DOHH2 (cell line): Measurements from ENCODE around the gene DNASE2B.

ENCODE experiments used
- H3F3A ChIP-seq: fragments of 200-600 bp; sonication (generic), shearing (Covaris generic); 2 replicates; pipeline ENCODE4 v1.6.0; 2016; ENCODE audit warnings: antibody characterized with exemption, mild to moderate bottlenecking; ENCODE audit not compliant: control insufficient read depth, insufficient read depth
- H3K27ac ChIP-seq: fragments of 200-600 bp; sonication (generic); 2 replicates; pipeline ENCODE4 v1.5.1; 2014; ENCODE audit warnings: low read depth, mild to moderate bottlenecking, low read length, moderate library complexity
- H3K27me3 ChIP-seq: fragments of 200-600 bp; sonication (generic); 2 replicates; pipeline ENCODE4 v1.6.1; 2014; ENCODE audit warnings: mild to moderate bottlenecking, low read length, mixed read lengths; ENCODE audit not compliant: control insufficient read depth
- H3K36me3 ChIP-seq: fragments of 200-600 bp; sonication (generic); 2 replicates; pipeline ENCODE4 v1.6.1; 2014; ENCODE audit warnings: mild to moderate bottlenecking, low read length, moderate library complexity, mixed read lengths; ENCODE audit not compliant: control insufficient read depth
- H3K4me1 ChIP-seq: fragments of 200-600 bp; sonication (generic); 2 replicates; pipeline ENCODE4 v1.6.1; 2014; ENCODE audit warnings: mild to moderate bottlenecking, low read length, mixed read lengths; ENCODE audit not compliant: control insufficient read depth
- H3K4me2 ChIP-seq: fragments of 200-600 bp; sonication (generic); 2 replicates; pipeline ENCODE4 v1.6.0; 2014; ENCODE audit warnings: mild to moderate bottlenecking, low read length, moderate library complexity
- H3K4me3 ChIP-seq: fragments of 200-600 bp; sonication (generic); 2 replicates; pipeline ENCODE4 v1.5.1; 2014; ENCODE audit warnings: mild to moderate bottlenecking, low read length, mixed read lengths
- H3K79me2 ChIP-seq: fragments of 200-600 bp; sonication (generic); 2 replicates; pipeline ENCODE4 v1.6.1; 2014; ENCODE audit warnings: mild to moderate bottlenecking, low read length, mixed read lengths; ENCODE audit not compliant: control insufficient read depth
- H3K9me2 ChIP-seq: fragments of 200-600 bp; sonication (generic); replicated peaks from 2 replicates; pipeline ENCODE4 v1.6.1; 2014; ENCODE audit warnings: mild to moderate bottlenecking, low read length, mixed read lengths; ENCODE audit not compliant: control insufficient read depth
- H3K9me3 ChIP-seq: fragments of 200-600 bp; sonication (generic); 2 replicates; pipeline ENCODE4 v1.6.1; 2014; ENCODE audit warnings: antibody characterized with exemption, low read length, mixed read lengths; ENCODE audit not compliant: control insufficient read depth, insufficient read depth
- H4K20me1 ChIP-seq: fragments of 200-600 bp; sonication (generic); 2 replicates; pipeline ENCODE4 v1.6.0; 2014; ENCODE audit warnings: low read depth, mild to moderate bottlenecking, antibody characterized with exemption, low read length, moderate library complexity; ENCODE audit not compliant: control insufficient read depth, insufficient read depth
- EZH2phosphoT487 ChIP-seq: fragments of 200-600 bp; sonication (generic); IDR thresholded peaks from 2 replicates; pipeline ENCODE4 v1.6.1; 2017; ENCODE audit warnings: borderline replicate concordance, mild to moderate bottlenecking, antibody characterized with exemption, low read length, moderate library complexity, mixed read lengths
- TF ChIP-seq, protein P1 (sequence below): fragments of 200-600 bp; sonication (generic); IDR thresholded peaks from one replicate; pipeline ENCODE4 v1.5.1; 2014; ENCODE audit warnings: antibody characterized with exemption, mild to moderate bottlenecking, low read depth, low read length; ENCODE audit not compliant: poor library complexity, severe bottlenecking

The DNASE2B gene

GRCh38 chr1:84355556-84355955 lies 42.7 kb upstream of the DNASE2B start:
- H4K20me1 ChIP-seq = no peaks in the 10 kb centered on the region
- no peak overlapping the region for H3K27ac ChIP-seq
- no peaks in the 10 kb centered on the region for H3F3A ChIP-seq
- H3K36me3 ChIP-seq = no peaks in the 10 kb centered on the region
- no peak for TF ChIP-seq EZH2phosphoT487
- TF ChIP-seq, protein P1, sequence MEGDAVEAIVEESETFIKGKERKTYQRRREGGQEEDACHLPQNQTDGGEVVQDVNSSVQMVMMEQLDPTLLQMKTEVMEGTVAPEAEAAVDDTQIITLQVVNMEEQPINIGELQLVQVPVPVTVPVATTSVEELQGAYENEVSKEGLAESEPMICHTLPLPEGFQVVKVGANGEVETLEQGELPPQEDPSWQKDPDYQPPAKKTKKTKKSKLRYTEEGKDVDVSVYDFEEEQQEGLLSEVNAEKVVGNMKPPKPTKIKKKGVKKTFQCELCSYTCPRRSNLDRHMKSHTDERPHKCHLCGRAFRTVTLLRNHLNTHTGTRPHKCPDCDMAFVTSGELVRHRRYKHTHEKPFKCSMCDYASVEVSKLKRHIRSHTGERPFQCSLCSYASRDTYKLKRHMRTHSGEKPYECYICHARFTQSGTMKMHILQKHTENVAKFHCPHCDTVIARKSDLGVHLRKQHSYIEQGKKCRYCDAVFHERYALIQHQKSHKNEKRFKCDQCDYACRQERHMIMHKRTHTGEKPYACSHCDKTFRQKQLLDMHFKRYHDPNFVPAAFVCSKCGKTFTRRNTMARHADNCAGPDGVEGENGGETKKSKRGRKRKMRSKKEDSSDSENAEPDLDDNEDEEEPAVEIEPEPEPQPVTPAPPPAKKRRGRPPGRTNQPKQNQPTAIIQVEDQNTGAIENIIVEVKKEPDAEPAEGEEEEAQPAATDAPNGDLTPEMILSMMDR = no peak
- H3K4me1 ChIP-seq = no peaks in the 10 kb centered on the region
- H3K27me3 ChIP-seq = no peaks in the 10 kb centered on the region
- H3K79me2 ChIP-seq = no peaks in the 10 kb centered on the region
- no peak overlapping the region for H3K4me3 ChIP-seq
- H3K9me3 ChIP-seq = 0 out of 2 replicates have a peak, but pooled peaks cover 6% of the 10 kb centered on the region
- H3K9me2 ChIP-seq = no peaks in the 10 kb centered on the region
- no peak overlapping the region for H3K4me2 ChIP-seq

- no peaks in the 10 kb centered on the region for H3F3A ChIP-seq
- 0 out of 2 replicates have a peak, but pooled peaks cover 3% of the 10 kb centered on the region for H3K9me2 ChIP-seq
- no peaks in the 10 kb centered on the region for H4K20me1 ChIP-seq
- H3K79me2 ChIP-seq = no peaks in the 10 kb centered on the region
- no peaks in the 10 kb centered on the region for H3K27me3 ChIP-seq
- no peaks in the 10 kb centered on the region for H3K4me1 ChIP-seq
- 0 out of 2 replicates have a peak, but pooled peaks cover 6% of the 10 kb centered on the region for H3K9me3 ChIP-seq
- no peak overlapping the region for H3K4me3 ChIP-seq
- no peaks in the 10 kb centered on the region for H3K36me3 ChIP-seq
- no peak overlapping the region for H3K4me2 ChIP-seq
- no peak overlapping the region for H3K27ac ChIP-seq
- TF ChIP-seq EZH2phosphoT487 = no peak
- TF ChIP-seq, protein P1 = no peak
These were observed 41.4 kb upstream of the DNASE2B start for GRCh38 chr1:84356881-84357280.

- H3K4me2 ChIP-seq = no peak overlapping the region
These were observed 39.6 kb upstream of the DNASE2B start for GRCh38 chr1:84358695-84359094.

More at GRCh38 chr1:84358695-84359094, 39.6 kb upstream of the DNASE2B start:
- no peaks in the 10 kb centered on the region for H4K20me1 ChIP-seq
- no peak overlapping the region for H3K4me3 ChIP-seq
- H3K27me3 ChIP-seq = no peaks in the 10 kb centered on the region
- no peaks in the 10 kb centered on the region for H3K79me2 ChIP-seq
- H3K27ac ChIP-seq = no peak overlapping the region
- no peak for TF ChIP-seq EZH2phosphoT487
- TF ChIP-seq, protein P1 = no peak
- 0 out of 2 replicates have a peak, but pooled peaks cover 6% of the 10 kb centered on the region for H3K9me3 ChIP-seq
- H3K36me3 ChIP-seq = no peaks in the 10 kb centered on the region
- no peaks in the 10 kb centered on the region for H3K4me1 ChIP-seq
- 0 out of 2 replicates have a peak, but pooled peaks cover 3% of the 10 kb centered on the region for H3K9me2 ChIP-seq
- no peaks in the 10 kb centered on the region for H3F3A ChIP-seq
